IPS-15b (cell line): ENCODE data around the gene EBF4.

Source experiments
- H3K27me3 ChIP-seq: one replicate; pipeline ENCODE4 v1.6.1; 2013; ENCODE audit warnings: low read length; ENCODE audit not compliant: control insufficient read depth, insufficient read depth
- H3K36me3 ChIP-seq: one replicate; pipeline ENCODE4 v1.6.1; 2013; ENCODE audit warnings: low read length; ENCODE audit not compliant: control insufficient read depth, insufficient read depth
- H3K4me1 ChIP-seq: one replicate; pipeline ENCODE4 v1.6.1; 2013; ENCODE audit warnings: mild to moderate bottlenecking, low read length; ENCODE audit not compliant: control insufficient read depth, insufficient read depth
- H3K4me3 ChIP-seq: one replicate; pipeline ENCODE4 v1.5.1; 2013; ENCODE audit warnings: low read depth, low read length
- H3K9ac ChIP-seq: one replicate; pipeline ENCODE4 v1.6.1; 2013; ENCODE audit warnings: low read depth, mild to moderate bottlenecking, low read length
- H3K9me3 ChIP-seq: one replicate; pipeline ENCODE4 v1.6.1; 2013; ENCODE audit warnings: mild to moderate bottlenecking, low read length; ENCODE audit not compliant: control insufficient read depth, insufficient read depth

The EBF4 gene

GRCh38 chr20:2706688-2707352, 14.2 kb downstream of the EBF4 start:
- H3K4me1 ChIP-seq = peaks cover 24% of the 10 kb centered on the region
- H3K9ac ChIP-seq = no peak overlapping the region
- peaks cover 56% of the 10 kb centered on the region for H3K27me3 ChIP-seq

DNA sequence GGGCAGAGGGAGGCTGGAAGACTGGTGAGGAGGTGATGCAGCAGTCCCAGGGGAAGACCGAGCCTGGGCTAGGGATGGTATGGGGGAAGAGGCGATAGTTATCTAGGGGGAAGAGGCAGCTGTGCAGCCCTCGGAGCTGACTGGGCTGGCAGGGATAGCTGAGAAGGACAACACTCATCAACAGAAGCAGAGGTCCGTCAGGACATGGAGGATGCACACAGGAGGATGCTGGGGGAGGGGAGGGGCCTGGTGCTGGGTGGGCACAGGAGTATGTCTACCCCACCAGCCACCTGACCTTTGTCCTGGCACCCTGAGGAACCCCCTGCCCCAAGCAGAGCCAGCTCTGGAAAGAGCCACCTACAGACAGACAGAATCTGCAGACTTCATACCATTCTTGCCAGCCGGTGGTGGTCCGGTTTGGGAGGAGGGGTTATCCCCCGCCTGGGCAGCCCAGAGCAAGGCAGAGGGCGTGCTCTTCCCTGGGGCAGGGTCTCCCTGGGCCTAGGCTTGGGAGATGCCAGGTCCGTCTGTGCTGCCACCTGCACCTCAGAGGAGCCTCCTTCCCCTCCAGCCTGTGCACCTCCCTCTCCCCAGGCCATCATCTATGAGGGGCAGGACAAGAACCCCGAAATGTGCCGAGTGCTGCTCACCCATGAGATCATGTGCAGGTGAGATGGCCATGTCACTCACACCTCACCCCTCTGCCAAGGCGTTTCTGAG, 14.9 kb downstream of the EBF4 start:
- no peaks in the 10 kb centered on the region for H3K36me3 ChIP-seq
- H3K9me3 ChIP-seq = no peaks in the 10 kb centered on the region
- peaks cover 56% of the 10 kb centered on the region for H3K27me3 ChIP-seq
- H3K4me1 ChIP-seq = peaks cover 19% of the 10 kb centered on the region
- no peak overlapping the region for H3K9ac ChIP-seq
- no peak overlapping the region for H3K4me3 ChIP-seq

More at GRCh38 chr20:2706688-2707352, 14.2 kb downstream of the EBF4 start:
- H3K4me3 ChIP-seq = no peak overlapping the region
- H3K36me3 ChIP-seq = no peaks in the 10 kb centered on the region
- H3K9me3 ChIP-seq = no peaks in the 10 kb centered on the region

DNA sequence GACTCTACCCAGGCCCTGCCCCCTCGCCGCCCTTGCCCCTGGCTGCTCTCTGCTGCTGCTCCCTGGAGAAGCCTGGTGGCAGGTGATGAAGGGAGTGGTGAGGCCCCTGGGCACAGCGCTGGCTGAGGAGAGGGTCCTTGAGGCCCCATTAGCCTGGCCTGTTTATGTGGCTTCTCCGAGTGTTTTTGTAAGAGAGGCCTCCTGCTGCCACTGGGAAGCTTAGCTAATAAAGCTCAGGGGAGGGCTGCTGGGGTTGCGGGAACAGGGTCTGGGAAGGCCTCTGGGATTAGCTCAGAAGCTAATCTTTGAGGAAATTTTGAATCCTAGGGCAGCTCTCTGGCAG, 15.5 kb downstream of the EBF4 start:
- H3K9me3 ChIP-seq = no peaks in the 10 kb centered on the region
- H3K9ac ChIP-seq = no peak overlapping the region
- no peak overlapping the region for H3K4me3 ChIP-seq
- H3K36me3 ChIP-seq = no peaks in the 10 kb centered on the region
- H3K27me3 ChIP-seq = peaks cover 53% of the 10 kb centered on the region
- H3K4me1 ChIP-seq = peaks cover 17% of the 10 kb centered on the region

- no peak overlapping the region for H3K9ac ChIP-seq
- no peak overlapping the region for H3K4me3 ChIP-seq
Observed at GRCh38 chr20:2708665-2709064, 16.1 kb downstream of the EBF4 start.

GRCh38 chr20:2709205-2709981, 16.8 kb downstream of the EBF4 start:
- H3K9ac ChIP-seq = no peak overlapping the region
- no peaks in the 10 kb centered on the region for H3K36me3 ChIP-seq
- peak overlapping the region; percentile 8 for H3K4me3 ChIP-seq
- H3K9me3 ChIP-seq = no peaks in the 10 kb centered on the region
- peaks cover 45% of the 10 kb centered on the region for H3K27me3 ChIP-seq
- H3K4me1 ChIP-seq = peaks cover 17% of the 10 kb centered on the region

More at GRCh38 chr20:2708665-2709064, 16.1 kb downstream of the EBF4 start:
- Histone ChIP-seq H3K4me1 (peaks cover 17% of the 10 kb centered on the region), H3K36me3 (no peaks in the 10 kb centered on the region), H3K9me3 (no peaks in the 10 kb centered on the region), H3K27me3 (peaks cover 48% of the 10 kb centered on the region)

- H3K4me1 ChIP-seq = peaks cover 8% of the 10 kb centered on the region
- H3K9me3 ChIP-seq = no peaks in the 10 kb centered on the region
- no peaks in the 10 kb centered on the region for H3K36me3 ChIP-seq
- no peak overlapping the region for H3K4me3 ChIP-seq
- peaks cover 11% of the 10 kb centered on the region for H3K27me3 ChIP-seq
- H3K9ac ChIP-seq = no peak overlapping the region
Observed at GRCh38 chr20:2713285-2713684, 20.7 kb downstream of the EBF4 start.

DNA sequence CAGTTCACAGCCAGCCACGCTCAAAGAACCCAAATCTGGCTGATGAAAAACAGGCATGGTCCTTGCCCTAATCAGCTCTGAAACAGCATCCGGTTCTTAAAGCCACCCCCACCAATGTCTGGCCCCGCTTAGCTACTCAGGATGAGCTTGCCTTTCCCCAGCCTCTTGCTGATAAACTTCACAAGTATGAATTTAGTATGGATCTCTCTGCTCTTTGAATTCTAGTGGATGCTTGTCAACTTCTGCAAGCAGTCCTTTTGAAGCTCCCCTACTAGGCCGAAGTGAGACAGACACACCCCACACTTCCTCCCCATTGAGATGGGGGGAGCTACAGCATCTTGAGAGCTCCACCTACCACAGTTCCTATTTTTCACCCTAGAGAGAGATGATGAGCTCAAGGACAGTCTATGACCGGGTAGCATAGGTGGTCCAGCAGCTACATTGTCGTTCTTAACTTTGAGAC, 36.7 kb downstream of the EBF4 start:
- H3K4me3 ChIP-seq = no peak overlapping the region
- H3K36me3 ChIP-seq = no peaks in the 10 kb centered on the region
- H3K9me3 ChIP-seq = no peaks in the 10 kb centered on the region
- no peak overlapping the region for H3K9ac ChIP-seq
- no peaks in the 10 kb centered on the region for H3K27me3 ChIP-seq
- H3K4me1 ChIP-seq = peaks cover 4% of the 10 kb centered on the region

GRCh38 chr20:2729791-2730190, 37.2 kb downstream of the EBF4 start:
- Histone ChIP-seq H3K9ac (no peak overlapping the region), H3K36me3 (no peaks in the 10 kb centered on the region), H3K4me1 (peaks cover 4% of the 10 kb centered on the region), H3K27me3 (no peaks in the 10 kb centered on the region), H3K9me3 (no peaks in the 10 kb centered on the region), H3K4me3 (no peak overlapping the region)

- Histone ChIP-seq H3K4me3 (no peak overlapping the region), H3K9me3 (no peaks in the 10 kb centered on the region), H3K27me3 (no peaks in the 10 kb centered on the region), H3K36me3 (no peaks in the 10 kb centered on the region), H3K9ac (no peak overlapping the region), H3K4me1 (peaks cover 4% of the 10 kb centered on the region)
Observed at GRCh38 chr20:2734899-2735298, 42.3 kb downstream of the EBF4 start.

DNA sequence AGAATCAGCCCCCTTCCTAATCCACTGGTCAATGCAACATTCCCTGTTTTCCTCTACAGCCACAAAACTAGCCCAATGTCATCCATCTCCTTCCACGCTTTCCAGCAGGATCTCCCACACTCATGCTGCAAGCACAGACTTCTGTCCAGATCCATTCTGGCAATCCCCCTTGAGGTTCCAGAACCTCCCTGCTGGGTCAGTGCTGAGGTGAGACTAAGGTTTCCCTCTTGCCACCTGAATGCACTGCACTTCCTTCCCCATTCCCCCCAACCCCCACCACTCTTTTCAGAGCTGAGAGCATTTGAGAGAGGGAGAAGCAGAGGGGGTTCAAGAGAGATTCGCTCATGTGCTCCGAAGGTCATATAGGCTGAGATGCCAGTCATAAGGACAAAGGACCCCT, 43.9 kb downstream of the EBF4 start:
- no peak overlapping the region for H3K9ac ChIP-seq
- H3K27me3 ChIP-seq = peaks cover 8% of the 10 kb centered on the region
- H3K4me3 ChIP-seq = no peak overlapping the region
- H3K9me3 ChIP-seq = no peaks in the 10 kb centered on the region
- H3K36me3 ChIP-seq = no peaks in the 10 kb centered on the region
- H3K4me1 ChIP-seq = peaks cover 4% of the 10 kb centered on the region

DNA sequence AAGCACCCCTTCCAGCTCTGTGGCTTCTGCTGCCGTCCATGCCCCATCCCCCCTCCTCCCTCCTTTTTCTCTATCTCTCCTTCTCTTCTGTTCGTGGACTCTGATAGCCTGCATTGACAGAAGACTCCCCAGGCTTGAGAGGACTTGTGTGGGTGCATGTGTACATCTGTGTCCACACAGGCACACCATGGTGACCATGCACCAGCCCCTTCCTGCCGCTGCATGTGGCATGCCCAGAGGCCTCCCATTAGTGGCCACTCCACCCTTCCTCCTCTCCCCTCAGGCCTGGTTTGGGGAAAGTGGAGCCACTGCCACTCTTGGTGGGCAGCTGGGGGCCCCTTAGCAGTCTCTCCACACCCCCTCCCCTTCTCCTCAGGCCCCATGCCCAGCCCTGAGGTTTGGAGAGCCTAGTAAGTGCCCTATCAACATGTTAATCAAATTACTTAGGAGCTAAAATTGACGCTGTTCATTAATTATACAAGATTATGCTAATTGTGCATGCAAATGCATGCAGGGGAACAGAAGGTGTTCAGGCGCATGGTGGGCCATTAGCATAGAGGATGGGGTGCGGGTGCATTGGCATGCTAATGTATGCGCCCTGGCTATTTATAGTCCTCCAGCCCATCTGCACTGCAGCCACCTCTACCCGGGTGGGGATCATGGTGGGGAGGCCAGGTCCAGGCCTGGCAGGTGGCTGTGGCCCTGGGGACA, 45.9 kb downstream of the EBF4 start:
- Histone ChIP-seq H3K27me3 (peaks cover 24% of the 10 kb centered on the region), H3K9ac (no peak overlapping the region), H3K4me3 (no peak overlapping the region), H3K36me3 (no peaks in the 10 kb centered on the region), H3K9me3 (no peaks in the 10 kb centered on the region), H3K4me1 (peaks cover 4% of the 10 kb centered on the region)
